ENCODE data around the gene EMILIN1. TPM values are rescaled to one million over a fixed set of nuclear protein-coding genes. Genes with fewer than 3 reads are reported as not detected.

The EMILIN1 gene
- total RNA-seq, 1 experiment from 2014 or later, result 1.1 TPM

DNA sequence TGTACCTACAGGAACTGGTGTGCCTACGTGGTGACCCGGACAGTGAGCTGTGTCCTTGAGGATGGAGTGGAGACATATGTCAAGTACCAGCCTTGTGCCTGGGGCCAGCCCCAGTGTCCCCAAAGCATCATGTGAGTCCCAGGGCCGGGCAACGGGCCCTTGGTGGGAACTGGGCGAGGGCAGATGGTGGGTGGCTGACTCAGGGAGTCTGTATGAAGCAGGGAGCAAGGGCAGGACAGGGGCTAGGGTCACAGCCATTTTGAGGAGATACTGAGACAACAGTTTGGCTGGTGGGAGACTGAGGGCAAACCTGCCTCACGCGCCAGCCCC, 1.7 kb downstream of the EMILIN1 start:
- DNase-seq (ENCODE audit: low spot score), result no peak

DNA sequence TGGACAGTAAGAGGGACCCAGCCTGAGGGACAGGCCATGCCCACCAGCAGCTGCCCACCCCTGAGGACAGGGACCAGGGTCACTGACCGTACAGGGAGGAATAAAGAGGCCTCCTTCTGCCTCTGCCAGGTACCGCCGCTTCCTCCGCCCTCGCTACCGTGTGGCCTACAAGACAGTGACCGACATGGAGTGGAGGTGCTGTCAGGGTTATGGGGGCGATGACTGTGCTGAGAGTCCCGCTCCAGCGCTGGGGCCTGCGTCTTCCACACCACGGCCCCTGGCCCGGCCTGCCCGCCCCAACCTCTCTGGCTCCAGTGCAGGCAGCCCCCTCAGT, 2.2 kb downstream of the EMILIN1 start:
- no peak for DNase-seq (ENCODE audit: low spot score)

DNA sequence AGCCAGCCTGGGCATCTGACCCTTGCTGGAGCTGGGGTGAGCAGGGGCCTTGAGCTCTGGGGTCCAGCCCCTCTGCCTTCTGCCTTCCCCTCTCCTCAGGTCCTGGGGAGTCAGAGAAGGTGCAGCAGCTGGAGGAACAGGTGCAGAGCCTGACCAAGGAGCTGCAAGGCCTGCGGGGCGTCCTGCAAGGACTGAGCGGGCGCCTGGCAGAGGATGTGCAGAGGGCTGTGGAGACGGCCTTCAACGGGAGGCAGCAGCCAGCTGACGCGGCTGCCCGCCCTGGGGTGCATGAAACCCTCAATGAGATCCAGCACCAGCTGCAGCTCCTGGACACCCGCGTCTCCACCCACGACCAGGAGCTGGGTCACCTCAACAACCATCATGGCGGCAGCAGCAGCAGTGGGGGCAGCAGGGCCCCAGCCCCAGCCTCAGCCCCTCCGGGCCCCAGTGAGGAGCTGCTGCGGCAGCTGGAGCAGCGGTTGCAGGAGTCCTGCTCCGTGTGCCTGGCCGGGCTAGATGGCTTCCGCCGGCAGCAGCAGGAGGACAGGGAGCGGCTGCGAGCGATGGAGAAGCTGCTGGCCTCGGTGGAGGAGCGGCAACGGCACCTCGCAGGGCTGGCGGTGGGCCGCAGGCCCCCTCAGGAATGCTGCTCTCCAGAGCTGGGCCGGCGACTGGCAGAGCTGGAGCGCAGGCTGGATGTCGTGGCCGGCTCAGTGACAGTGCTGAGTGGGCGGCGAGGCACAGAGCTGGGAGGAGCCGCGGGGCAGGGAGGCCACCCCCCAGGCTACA, 3.8 kb downstream of the EMILIN1 start:
- no peak for DNase-seq (ENCODE audit: low spot score)

DNA sequence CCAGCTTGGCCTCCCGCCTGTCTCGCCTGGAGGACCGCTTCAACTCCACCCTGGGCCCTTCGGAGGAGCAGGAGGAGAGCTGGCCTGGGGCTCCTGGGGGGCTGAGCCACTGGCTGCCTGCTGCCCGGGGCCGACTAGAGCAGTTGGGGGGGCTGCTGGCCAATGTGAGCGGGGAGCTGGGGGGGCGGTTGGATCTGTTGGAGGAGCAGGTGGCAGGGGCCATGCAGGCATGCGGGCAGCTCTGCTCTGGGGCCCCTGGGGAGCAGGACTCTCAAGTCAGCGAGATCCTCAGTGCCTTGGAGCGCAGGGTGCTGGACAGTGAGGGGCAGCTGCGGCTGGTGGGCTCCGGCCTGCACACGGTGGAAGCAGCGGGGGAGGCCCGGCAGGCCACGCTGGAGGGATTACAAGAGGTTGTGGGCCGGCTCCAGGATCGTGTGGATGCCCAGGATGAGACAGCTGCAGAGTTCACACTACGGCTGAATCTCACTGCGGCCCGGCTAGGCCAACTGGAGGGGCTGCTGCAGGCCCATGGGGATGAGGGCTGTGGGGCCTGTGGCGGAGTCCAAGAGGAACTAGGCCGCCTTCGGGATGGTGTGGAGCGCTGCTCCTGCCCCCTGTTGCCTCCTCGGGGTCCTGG, 4.5 kb downstream of the EMILIN1 start:
- no peak for DNase-seq (ENCODE audit: low spot score)

DNA sequence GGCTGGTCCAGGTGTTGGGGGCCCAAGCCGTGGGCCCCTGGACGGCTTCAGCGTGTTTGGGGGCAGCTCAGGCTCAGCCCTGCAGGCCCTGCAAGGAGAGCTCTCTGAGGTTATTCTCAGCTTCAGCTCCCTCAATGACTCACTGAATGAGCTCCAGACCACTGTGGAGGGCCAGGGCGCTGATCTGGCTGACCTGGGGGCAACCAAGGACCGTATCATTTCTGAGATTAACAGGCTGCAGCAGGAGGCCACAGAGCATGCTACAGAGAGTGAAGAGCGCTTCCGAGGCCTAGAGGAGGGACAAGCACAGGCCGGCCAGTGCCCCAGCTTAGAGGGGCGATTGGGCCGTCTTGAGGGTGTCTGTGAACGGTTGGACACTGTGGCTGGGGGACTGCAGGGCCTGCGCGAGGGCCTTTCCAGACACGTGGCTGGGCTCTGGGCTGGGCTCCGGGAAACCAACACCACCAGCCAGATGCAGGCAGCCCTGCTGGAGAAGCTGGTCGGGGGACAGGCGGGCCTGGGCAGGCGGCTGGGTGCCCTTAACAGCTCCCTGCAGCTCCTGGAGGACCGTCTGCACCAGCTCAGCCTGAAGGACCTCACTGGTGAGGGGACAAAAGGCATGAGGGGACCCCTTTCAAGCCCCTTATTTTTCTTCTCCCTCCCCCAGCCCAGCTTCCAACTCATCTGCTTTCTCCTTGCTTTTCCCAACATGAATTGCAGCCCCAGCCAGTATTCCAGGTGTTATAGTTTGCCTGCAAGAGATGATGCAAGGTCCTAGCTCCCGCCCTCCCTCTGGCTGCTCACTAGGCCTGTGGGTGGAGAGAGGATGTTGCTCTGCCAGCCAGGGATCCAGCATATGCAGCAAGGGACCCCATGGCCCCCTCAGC, 5.2 kb downstream of the EMILIN1 start:
- no peak for DNase-seq (ENCODE audit: low spot score)

GRCh38 chr2:27084297-27085061, 6.1 kb downstream of the EMILIN1 start:
- DNase-seq (ENCODE audit: low spot score), result no peak

DNA sequence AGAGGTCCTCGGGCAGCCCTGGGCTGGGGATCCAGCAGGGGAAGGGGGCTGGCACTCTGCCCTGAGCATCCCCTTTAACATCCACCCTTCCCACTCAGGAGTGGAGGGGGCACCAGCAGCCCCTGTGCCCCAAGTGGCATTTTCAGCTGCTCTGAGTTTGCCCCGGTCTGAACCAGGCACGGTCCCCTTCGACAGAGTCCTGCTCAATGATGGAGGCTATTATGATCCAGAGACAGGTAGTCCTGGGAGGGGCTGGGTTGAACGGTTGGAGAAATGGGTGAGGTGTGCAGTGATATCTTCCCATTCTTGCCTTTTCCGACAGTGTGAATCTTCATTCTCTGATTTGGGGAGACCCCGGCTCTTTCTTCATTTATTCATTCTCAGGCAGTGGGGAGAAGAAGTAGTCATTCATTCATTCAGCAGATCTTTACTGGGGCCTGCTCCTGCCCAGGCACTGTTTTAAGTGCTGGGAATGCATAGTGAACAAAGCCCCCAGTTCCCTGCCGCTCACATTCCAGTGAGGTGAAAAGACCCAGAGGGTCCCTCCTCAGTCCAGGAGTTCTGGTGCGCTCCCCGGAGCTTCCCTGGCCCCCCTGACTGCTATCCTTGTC, 6.8 kb downstream of the EMILIN1 start:
- no peak for DNase-seq (ENCODE audit: low spot score)

GRCh38 chr2:27085673-27086089, 7.3 kb downstream of the EMILIN1 start:
- DNase-seq (ENCODE audit: low spot score), result peak; percentile 50

DNA sequence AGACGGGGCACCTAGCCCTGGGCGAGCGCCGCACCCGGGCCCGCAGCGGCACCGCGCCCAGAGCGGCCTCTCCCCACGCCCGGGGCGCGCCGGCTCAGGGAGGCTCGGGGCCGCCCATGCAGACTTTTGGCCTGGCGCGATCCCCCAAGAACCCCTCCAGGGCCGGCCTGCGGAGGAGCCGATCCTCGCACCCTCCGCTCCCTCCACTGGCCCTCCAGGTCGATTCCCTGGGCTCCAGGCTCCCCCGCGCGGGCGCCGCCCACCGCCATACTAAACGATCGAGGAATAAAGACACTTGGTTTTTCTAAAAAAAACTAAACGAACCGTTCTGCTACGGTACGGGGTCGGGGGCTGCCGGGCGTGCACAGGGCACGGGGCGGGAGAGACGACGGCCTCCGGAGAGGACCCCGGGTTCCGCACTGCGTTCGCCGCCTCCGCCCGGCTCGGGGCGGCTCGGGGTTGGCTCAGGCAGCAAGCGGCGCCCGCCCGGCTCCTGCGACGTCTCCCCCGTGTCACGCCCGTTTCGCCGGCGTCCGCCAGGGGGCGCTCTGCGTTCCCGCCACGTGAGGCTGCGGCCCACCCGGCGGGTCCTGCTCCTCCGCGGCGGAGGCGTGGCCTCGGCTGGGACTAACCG, 7.8 kb downstream of the EMILIN1 start:
- peak; percentile 91 for DNase-seq (ENCODE audit: low spot score)

GRCh38 chr2:27086724-27087593, 8.5 kb downstream of the EMILIN1 start, which contains the start of gene KHK:
KHK (plus strand) TSS chr2:27086772; CDS start chr2:27087260, 488 bp downstream.
- DNase-seq (ENCODE audit: low spot score), result peak; percentile 52

- no peak for DNase-seq (ENCODE audit: low spot score)
These were observed 9.5 kb downstream of the EMILIN1 start for GRCh38 chr2:27087823-27088410.

DNA sequence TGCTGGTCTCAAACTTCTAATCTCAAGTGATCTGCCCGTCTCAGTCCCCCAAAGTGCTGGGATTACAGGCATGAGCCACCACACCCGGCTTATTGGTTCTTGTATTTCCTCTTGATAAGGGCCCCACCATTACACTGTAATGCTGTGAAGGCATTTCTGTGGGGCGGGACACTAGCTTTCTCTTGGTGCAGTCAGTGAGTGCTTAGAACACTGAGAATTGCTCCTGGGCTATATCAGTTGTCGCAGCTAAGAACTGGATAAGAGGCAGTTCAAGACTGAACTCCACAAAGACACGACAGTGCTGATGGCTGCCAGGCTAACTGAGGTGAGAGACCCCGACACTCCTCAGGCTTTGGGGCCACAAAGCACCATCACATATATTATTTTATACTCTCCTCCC, 10.2 kb downstream of the EMILIN1 start:
- DNase-seq (ENCODE audit: low spot score), result no peak

GRCh38 chr2:27089111-27089954, 10.9 kb downstream of the EMILIN1 start:
- no peak for DNase-seq (ENCODE audit: low spot score)

DNA sequence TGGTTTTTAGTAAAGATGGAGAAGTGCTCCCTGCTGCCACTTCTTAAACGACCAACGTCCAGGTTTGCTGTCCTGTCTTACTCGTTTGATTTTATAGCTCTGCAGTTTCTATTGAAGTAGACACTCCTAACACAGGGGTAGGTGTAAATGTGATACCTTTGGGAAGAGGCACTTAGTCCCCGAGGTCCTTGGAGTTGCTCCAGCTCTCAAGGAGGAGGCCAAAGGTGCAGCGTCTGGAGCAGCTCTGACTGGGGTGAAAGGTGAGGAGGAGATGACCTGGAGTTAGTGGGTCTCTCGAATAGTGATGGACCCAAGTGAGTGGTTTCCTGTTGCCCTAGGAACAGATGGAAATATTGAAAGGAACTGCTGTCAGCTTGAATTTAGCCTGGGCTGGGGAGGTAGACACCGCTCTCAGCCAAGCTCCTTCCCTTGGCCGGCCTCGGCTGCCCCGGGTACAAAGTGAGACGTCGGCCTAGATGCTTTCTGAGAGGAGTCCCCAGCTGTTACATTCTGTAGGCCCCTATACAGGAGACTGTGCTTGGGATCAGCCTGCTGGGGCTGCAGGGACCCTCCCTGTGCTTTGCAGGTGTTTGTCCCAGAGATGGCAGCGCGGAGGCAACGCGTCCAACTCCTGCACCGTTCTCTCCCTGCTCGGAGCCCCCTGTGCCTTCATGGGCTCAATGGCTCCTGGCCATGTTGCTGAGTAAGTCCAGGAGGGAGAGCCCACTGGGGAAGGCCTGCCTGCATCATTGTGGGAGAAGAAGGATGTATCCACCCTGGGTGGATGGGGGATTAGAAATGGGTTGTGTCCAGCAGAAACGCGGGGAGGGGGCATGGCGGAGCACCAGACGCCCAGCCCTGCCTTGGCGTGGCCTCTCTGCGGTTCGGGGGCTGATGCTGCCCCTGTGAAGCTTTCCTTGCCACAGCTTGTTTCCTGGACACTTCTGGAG, 13.6 kb downstream of the EMILIN1 start:
- no peak for DNase-seq (ENCODE audit: low spot score)

- no peak for DNase-seq (ENCODE audit: low spot score)
These were observed 14.4 kb downstream of the EMILIN1 start for GRCh38 chr2:27092696-27093429.
